Astrocyte of the cerebellum (primary cell): ENCODE data around the gene PCSK6.

Experiments
- DNase-seq: peaks from one replicate; pipeline ENCODE4 v3.0.0-alpha.2; 2011; ENCODE audit warnings: low read depth
- H3K4me3 ChIP-seq: 2 replicates; pipeline ENCODE4 v1.5.1; 2011; ENCODE audit warnings: mild to moderate bottlenecking, low read depth, low read length, moderate library complexity
- in situ Hi-C: cut with HindIII; loops from 2 replicates; pipeline ENCODE4 v1.10.0; 2017; ENCODE audit warnings: low sequenced_read_pairs
- TF ChIP-seq, protein P1 (sequence below): IDR thresholded peaks from 2 replicates; pipeline ENCODE4 v1.5.1; 2012; ENCODE audit warnings: low read length, low read depth, moderate library complexity, mild to moderate bottlenecking; ENCODE audit errors: missing control alignments

PCSK6 gene

DNA sequence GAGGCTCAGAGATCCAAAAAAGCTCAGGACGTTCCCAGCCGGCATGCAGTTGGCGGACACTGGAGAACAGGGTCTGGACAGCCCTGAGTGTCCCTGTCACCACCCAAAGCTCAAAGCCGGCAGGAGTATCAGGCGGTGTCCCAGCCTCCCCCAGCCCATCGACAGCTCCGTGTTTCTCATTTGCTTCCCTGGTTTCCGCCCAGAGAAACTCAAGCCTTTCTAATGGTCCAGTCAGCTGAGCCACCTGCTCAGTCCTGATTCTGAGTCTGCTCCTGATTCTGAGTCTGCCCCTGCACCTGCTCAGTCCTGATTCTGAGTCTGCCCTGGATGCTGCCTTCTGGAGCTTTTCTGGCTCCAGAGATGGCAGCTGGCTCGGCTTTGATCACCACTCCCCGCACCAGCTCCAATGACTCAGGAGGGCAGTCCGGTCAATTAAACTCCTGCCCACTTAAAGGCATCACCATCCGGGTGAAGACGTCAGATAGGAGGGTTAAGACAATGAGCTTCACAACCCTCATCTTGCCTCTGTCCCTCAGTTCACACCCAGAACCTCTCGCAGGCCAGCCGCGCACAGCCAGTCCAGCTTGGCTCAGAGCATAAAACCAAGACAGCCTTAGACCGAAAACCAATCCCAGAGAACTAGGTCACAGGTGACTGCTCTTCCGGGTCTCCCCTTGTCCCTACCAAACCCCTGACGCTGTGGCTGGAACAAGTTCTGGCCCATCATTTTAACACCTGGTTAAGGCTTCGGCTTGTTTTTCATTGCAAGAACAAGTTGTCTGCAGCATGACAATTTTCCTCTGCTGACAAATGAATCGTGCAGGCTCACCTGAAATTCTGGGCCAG, 6.8 kb downstream of the PCSK6 start:
- DNase-seq, result no peak
- no peak overlapping the region for H3K4me3 ChIP-seq
- TF ChIP-seq, protein P1, sequence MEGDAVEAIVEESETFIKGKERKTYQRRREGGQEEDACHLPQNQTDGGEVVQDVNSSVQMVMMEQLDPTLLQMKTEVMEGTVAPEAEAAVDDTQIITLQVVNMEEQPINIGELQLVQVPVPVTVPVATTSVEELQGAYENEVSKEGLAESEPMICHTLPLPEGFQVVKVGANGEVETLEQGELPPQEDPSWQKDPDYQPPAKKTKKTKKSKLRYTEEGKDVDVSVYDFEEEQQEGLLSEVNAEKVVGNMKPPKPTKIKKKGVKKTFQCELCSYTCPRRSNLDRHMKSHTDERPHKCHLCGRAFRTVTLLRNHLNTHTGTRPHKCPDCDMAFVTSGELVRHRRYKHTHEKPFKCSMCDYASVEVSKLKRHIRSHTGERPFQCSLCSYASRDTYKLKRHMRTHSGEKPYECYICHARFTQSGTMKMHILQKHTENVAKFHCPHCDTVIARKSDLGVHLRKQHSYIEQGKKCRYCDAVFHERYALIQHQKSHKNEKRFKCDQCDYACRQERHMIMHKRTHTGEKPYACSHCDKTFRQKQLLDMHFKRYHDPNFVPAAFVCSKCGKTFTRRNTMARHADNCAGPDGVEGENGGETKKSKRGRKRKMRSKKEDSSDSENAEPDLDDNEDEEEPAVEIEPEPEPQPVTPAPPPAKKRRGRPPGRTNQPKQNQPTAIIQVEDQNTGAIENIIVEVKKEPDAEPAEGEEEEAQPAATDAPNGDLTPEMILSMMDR, result no peak
- in situ Hi-C loops, result no loop called here

DNA sequence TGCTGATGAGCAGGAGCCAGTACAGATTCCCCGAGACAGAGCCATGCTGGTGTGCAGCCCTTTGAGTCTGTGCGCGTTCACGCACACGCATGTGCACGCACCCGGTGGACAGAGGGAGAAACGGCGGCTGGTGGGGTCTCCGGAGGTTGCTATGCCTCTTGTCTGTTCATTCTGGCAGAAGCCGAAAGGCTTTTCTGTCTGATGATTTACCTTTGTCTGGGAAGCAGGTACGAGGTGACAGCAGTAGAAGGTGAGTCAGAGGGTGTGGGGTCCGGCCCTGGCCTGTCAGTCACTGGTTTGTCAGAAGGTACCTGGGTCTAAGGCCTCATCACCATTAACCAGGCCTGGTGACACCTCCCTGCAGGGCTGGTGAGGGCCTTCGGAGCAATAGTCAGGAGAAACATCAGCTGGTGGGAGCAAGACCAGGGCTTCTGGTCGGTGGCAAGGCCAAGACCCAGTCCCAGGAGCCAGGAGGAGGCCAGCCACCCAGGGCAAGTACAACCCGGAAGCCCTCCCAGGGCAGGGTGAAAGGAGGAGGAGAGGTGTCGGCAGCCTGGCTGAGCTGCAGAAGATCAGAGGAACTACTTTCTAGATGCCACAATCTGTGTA, 7.5 kb downstream of the PCSK6 start:
- TF ChIP-seq, protein P1, result no peak
- DNase-seq, result no peak
- in situ Hi-C loops, result no loop called here
- H3K4me3 ChIP-seq, result no peak overlapping the region

DNA sequence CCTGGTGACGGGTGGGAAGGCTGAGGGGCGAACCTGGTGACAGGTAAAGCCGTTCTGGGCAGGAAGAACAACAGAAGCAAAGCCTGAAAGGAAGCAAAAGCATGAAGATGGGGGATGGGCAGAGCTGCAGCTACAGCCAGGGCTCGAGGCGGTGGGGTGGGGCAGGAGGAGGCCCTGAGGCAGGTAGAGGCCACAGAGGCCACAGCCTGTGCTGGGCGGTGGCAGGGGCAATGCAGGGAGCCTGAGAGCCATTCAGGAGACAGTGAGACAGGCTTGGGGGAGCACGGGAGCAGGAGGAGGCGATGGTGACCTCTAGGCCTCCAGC, 8.2 kb downstream of the PCSK6 start:
- H3K4me3 ChIP-seq, result no peak overlapping the region
- TF ChIP-seq, protein P1, result no peak
- in situ Hi-C loops, result no loop called here
- no peak for DNase-seq

DNA sequence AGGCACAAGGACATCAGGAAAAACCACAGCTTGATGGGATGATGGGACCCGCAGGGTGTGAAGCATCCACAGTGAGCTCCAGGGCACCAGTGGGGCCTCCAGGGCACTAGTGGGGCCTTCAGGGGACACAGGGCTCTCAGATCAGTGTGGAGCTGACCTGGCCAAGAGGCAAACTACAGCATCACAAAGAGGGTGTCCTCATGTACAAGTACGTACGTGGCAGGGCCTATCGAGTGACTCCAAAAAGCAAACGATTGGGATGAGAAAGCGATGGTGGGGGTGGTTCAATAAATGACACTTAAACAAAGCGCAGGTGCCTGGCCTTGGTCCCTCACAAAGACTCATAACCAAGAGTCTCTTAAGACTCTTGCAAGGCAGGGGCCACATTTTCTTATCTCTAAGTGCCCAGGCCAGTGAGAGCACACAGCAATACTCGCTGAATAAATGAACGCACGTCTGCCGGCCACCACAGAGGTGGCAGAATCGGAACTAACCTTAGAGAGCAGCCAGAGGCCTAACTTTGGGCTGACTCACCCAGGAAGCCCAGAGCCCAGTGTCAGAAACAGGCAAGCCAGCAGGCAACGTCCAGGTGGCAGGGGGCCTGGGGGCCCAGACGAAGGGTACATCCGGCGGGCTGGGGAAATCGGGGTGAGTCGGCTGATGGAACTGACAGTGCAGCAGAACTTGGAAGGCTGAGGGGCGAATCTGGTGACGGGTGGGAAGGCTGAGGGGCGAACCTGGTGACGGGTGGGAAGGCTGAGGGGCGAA, 8.7 kb downstream of the PCSK6 start:
- in situ Hi-C loops, result no loop called here
- no peak for DNase-seq
- TF ChIP-seq, protein P1, result no peak
- no peak overlapping the region for H3K4me3 ChIP-seq

DNA sequence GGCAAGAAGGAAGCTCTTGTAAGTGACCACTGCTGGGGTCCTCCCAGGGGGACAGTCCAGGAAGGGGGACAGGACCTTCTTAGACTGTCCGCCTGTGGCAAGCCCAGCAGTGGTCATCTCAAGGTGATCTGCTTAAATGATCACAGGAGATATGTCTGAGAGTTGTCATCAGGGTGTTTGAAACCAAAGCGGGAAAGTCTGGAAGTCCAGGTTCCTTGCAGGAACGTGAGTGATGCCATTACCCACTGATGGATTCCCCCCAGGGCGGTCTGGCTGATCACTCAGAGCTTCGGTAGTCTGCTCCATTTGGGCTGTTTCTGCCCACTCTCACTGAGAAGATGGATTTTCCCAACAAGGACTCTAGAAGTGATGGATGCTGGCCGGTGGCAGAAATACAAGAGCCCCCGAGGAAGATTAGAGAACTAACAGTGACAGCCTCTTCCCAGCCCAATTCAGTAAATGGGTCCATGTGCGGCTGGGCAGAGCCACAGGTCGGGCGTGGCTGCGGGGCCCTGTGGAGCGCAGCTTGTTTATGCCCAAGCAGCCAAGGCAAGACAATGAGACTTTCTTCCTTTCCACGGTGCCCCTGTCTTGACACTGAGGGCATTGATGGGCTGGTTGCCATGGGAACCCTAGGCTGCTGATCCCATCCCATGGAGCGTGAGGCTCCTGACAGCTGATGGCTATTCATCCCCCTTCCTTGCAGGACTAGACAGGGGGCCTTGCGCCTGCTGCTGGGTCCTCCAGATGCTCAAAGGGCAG, 9.5 kb downstream of the PCSK6 start:
- TF ChIP-seq, protein P1, result no peak
- in situ Hi-C loops, result no loop called here
- H3K4me3 ChIP-seq, result no peak overlapping the region
- no peak for DNase-seq

DNA sequence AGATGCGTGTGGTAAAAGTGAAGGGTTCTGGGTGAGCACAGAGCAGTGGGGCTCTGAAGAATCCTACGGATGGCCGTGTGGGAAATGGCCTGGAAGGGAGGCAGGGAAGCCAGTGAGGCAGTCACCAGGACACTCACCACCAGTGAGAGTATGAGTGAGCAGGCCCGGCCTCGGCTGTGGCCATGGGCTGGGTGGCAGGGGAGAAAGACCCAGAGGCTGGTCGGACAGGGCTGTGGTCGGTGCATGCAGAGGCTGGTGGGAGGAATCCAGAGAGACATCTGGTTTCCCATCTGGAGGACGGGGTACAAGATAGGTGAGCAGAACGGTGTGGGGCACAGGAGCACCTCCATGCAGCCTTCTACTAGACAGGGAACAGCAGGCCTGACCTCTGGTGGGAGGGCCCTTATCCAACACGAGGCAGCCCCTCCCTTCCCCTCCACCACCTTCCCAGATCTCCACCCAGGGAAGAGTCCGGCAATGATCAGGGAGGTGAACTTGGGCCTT, 10.1 kb downstream of the PCSK6 start:
- in situ Hi-C loops, result no loop called here
- DNase-seq, result no peak
- H3K4me3 ChIP-seq, result no peak overlapping the region
- TF ChIP-seq, protein P1, result no peak
